Stomach (tissue), 9 donors: ENCODE results near the gene SPECC1. TPM values are rescaled to one million over a fixed set of nuclear protein-coding genes. Genes with fewer than 3 reads are reported as not detected.

Source experiments
- DNase-seq, 2 donors: peaks; one replicate each; pipeline versions ENCODE4 v3.0.0 to v3.0.0-alpha.2; 2013 to 2019
- H3K27ac ChIP-seq, 5 donors: fragments of 200-600 bp in 4 of 5; sonication (generic) in 4 of 5; one replicate each; pipeline ENCODE4 v1.5.1; 2013 to 2019; ENCODE audit warnings: mild to moderate bottlenecking in 1 of 5, moderate library complexity in 1 of 5
- H3K27me3 ChIP-seq, 3 donors: fragments of 200-600 bp; sonication (generic); one replicate each; pipeline ENCODE4 v1.5.1; 2017 to 2019; ENCODE audit warnings: mixed run types in 1 of 3
- H3K36me3 ChIP-seq, 4 donors: fragments of 200-600 bp; sonication (generic); 1 replicate in 3 of 4; 2 replicates in 1 of 4; pipeline ENCODE4 v1.5.1; 2016 to 2019
- H3K4me1 ChIP-seq, 4 donors: fragments of 200-600 bp; sonication (generic); one replicate each; pipeline ENCODE4 v1.5.1; 2016 to 2019
- H3K4me3 ChIP-seq, 4 donors: fragments of 200-600 bp; sonication (generic) in 3 of 4; one replicate each; pipeline ENCODE4 v1.5.1; 2016 to 2019; ENCODE audit warnings: mild to moderate bottlenecking in 1 of 4
- H3K9me3 ChIP-seq, 4 donors: fragments of 200-600 bp; sonication (generic); one replicate each; pipeline ENCODE4 v1.5.1; 2016 to 2019
- CTCF ChIP-seq, 7 experiments: fragments of 450-650 bp in 4 of 7; fragments of 200-600 bp in 3 of 7; sonication (generic) in 3 of 7; IDR thresholded peaks; one replicate each; pipeline ENCODE4 v1.5.1; 2016 to 2019; ENCODE audit warnings: antibody characterized with exemption in 7 of 7, control low read depth in 2 of 7, mild to moderate bottlenecking in 1 of 7
- EP300 ChIP-seq: sonication (generic); formaldehyde crosslinking; IDR thresholded peaks from one replicate; pipeline ENCODE4 v1.6.1; 2017; ENCODE audit warnings: antibody characterized with exemption
- POLR2A ChIP-seq, 4 donors: fragments of 450-650 bp; IDR thresholded peaks; one replicate each; pipeline ENCODE4 v1.6.1; 2016; ENCODE audit warnings: antibody characterized with exemption in 4 of 4, control low read depth in 2 of 4, mild to moderate bottlenecking in 1 of 4, moderate library complexity in 1 of 4
- POLR2AphosphoS5 ChIP-seq, 3 donors: sonication (generic); formaldehyde crosslinking; IDR thresholded peaks; one replicate each; pipeline ENCODE4 v1.6.1; 2016; ENCODE audit warnings: antibody characterized with exemption in 3 of 3
- WGBS, 5 donors: extraction: QIAGEN DNeasy Blood & Tissue Kit in 3 of 5; methylation state at CpG; one replicate each; pipeline versions ENCODE4 v1.1.5 to v1.1.7; 2013 to 2018; 5-methylcytosine and 5-hydroxymethylcytosine counted together
- intact Hi-C: fragments of 100-400 bp; cut with DNase I; formaldehyde crosslinking; loops from one replicate; pipeline ENCODE4 v1.15.1; 2023; ENCODE audit warnings: low total_unique reads
- polyA plus RNA-seq, 3 donors: library from polyadenylated mRNA; stranded (reverse); fragments of 200-250 nt; gene quantifications; one replicate each; pipeline ENCODE4 v1.2.3, GENCODE V29; 2013
- total RNA-seq, 5 donors: library from RNA; depleted of rRNA; stranded (reverse); fragments of >200 nt; gene quantifications; one replicate each; pipeline versions ENCODE4 v1.1.0 to v1.2.3, GENCODE V29; 2014 to 2016
- donor health status: healthy with polysubstance abuse.
- donor health status: Bipolar disorder and iron deficiency.
- donor health status: healthy.

Gene SPECC1
- total and polyA plus RNA-seq, 8 donors: 12.8 to 161 (median 34.5) TPM

DNA sequence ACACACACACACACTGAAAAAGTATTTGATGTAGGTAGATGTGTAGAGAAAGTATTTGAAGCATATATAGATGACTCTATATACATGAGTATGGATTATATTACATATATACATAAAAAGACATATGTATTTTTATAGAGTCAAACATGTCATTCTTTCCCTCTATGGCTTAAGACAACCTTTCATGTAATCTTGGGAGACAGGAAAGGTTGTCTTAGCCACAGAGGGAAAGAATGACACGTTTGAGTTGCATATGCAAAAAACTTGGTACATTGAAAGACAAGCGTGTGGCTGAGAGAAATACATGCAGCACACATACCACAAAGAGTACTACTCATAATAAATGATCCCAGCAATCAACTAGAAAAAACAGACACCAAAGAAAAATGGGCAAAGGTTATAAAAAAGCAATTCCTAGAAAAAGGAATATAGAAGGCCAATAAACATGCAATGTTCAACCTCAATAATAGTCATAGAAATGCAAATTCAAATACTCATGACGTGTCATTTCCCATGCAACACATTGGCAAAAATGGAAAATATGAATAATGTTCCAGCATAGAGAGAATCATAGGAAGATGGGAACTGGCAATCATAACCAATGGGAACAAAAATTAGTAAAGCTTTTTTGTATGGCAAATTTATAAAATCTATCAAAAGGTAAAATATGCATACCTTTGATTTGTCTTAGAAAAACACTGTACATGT, 69.0 kb downstream of the SPECC1 start:
- no peaks in the 10 kb centered on the region for H3K9me3 ChIP-seq
- TF ChIP-seq POLR2A (IDR thresholded peaks at IDR 0.05): no peak
- TF ChIP-seq EP300: no peak
- no peaks in the 10 kb centered on the region for H3K36me3 ChIP-seq
- peaks cover 0 to 12% (median 0%) of the 10 kb centered on the region in 4 donors for H3K4me1 ChIP-seq
- H3K4me3 ChIP-seq: no peak overlapping the region
- no peak for DNase-seq
- no peak overlapping the region for H3K27ac ChIP-seq
- peaks cover 0 to 4% (median 0%) of the 10 kb centered on the region in 3 donors for H3K27me3 ChIP-seq
- intact Hi-C loops: no loop called here
- WGBS, 5 donors: 67 to 73% (median 70%) methylated on average over 3 of the region's 3 CpGs

DNA sequence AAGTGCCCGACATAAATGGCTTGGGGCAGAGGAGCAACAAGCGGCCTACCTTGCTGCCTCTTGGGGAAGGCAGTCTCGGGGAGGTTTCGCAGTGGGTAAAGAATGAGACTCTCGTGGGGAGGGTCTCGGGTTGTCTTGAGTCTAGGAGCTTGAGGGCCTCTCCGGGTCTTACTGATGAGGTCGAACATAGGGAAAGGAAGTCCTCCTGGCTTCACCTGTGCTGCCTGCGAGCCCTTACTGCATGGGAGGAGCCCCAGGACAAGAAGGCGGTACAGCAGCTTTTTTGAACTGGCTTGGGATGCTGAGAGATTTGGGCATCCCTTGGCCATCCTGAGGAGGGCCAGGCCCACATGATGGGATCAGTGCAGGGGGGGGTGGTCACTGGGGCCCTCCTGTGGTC, 71.4 kb downstream of the SPECC1 start:
- Histone ChIP-seq H3K4me1 (peaks cover 0 to 4% (median 0%) of the 10 kb centered on the region in 4 donors), H3K27me3 (peaks cover 0 to 4% (median 0%) of the 10 kb centered on the region in 3 donors), H3K9me3 (no peaks in the 10 kb centered on the region), H3K27ac (no peak overlapping the region), H3K36me3 (no peaks in the 10 kb centered on the region), H3K4me3 (no peak overlapping the region)
- WGBS, 5 donors: 78 to 88% (median 80%) methylated on average over 10 of the region's 10 CpGs
- TF ChIP-seq POLR2A (IDR thresholded peaks at IDR 0.05) (no peak), POLR2AphosphoS5 (IDR thresholded peaks at IDR 0.05) (no peak), CTCF (IDR thresholded peaks at IDR 0.05) (no peak), EP300 (no peak)
- no peak for DNase-seq
- intact Hi-C loops: no loop called here

GRCh38 chr17:20083156-20083859, 74.1 kb downstream of the SPECC1 start:
- peaks cover 0 to 4% (median 0%) of the 10 kb centered on the region in 3 donors for H3K27me3 ChIP-seq
- intact Hi-C loops: no loop called here
- DNase-seq: no peak
- H3K4me3 ChIP-seq: no peak overlapping the region
- 86 to 96% (median 92%) methylated on average over 3 of the region's 3 CpGs for WGBS, 5 donors
- H3K4me1 ChIP-seq: peaks cover 0 to 4% (median 0%) of the 10 kb centered on the region in 4 donors
- no peaks in the 10 kb centered on the region for H3K36me3 ChIP-seq
- H3K27ac ChIP-seq: no peak overlapping the region
- H3K9me3 ChIP-seq: no peaks in the 10 kb centered on the region
- TF ChIP-seq POLR2A (IDR thresholded peaks at IDR 0.05): no peak
- no peak for TF ChIP-seq CTCF (IDR thresholded peaks at IDR 0.05)
- no peak for TF ChIP-seq POLR2AphosphoS5 (IDR thresholded peaks at IDR 0.05)

DNA sequence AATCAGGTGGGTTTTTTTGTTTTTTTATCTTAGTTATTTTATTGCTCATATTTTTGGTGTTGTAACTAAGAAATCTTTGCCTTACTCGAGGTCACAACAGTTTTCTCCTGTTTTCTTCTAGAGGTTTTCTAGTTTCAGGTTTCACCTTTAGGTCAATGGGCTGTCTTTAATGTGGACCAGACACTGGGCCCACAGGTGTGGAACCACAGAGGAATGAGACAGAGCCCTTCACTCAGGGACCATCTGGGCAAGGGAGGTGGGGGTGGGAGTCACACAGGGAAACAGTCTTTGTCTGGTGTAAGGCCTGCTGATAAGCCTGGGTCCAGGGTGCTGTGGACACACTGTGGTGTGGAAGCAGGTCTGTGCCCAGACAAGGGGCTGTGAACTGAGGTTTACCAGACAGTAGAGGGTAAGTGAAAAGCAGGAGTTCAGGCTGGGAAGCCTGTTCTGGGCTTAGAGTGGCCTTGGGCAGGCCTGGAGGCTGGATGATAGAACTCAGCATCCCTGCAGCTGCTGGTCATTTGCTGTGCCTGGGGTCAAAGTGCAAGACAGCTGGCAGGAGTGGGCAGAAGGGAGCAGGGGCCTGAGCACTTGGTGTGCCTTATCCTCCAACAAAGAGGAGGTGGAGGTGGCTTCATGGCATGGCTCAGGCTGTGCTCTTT, 75.6 kb downstream of the SPECC1 start:
- Histone ChIP-seq H3K27me3 (peaks cover 0 to 4% (median 0%) of the 10 kb centered on the region in 3 donors), H3K27ac (peak overlapping the region in 1 of 5 donors; percentile 18), H3K9me3 (no peaks in the 10 kb centered on the region), H3K4me3 (no peak overlapping the region), H3K4me1 (peaks cover 0 to 4% (median 0%) of the 10 kb centered on the region in 4 donors), H3K36me3 (no peaks in the 10 kb centered on the region)
- intact Hi-C loops: no loop called here
- TF ChIP-seq POLR2A (IDR thresholded peaks at IDR 0.05) (no peak), POLR2AphosphoS5 (IDR thresholded peaks at IDR 0.05) (no peak), CTCF (IDR thresholded peaks at IDR 0.05) (no peak), EP300 (no peak)
- DNase-seq: no peak
- 53 to 72% (median 66%) methylated on average over 1 of the region's 1 CpG for WGBS, 5 donors
